Loucy (cell line): ENCODE measurements around the gene VCL.
A peak's percentile ranks its signal among the peaks of the same experiment; 100 is the strongest.

ENCODE experiments used
- H2AFZ ChIP-seq: fragments of 200-600 bp; sonication (generic); 2 replicates; pipeline ENCODE4 v1.6.0; 2016; ENCODE audit warnings: antibody characterized with exemption, mild to moderate bottlenecking, low read length, moderate library complexity
- H3F3A ChIP-seq: fragments of 200-600 bp; 2 replicates; pipeline ENCODE4 v1.6.0; 2016; ENCODE audit warnings: antibody characterized with exemption, low read depth, mild to moderate bottlenecking
- H3K27me3 ChIP-seq: fragments of 200-600 bp; sonication (generic); 2 replicates; pipeline ENCODE4 v1.6.1; 2014; ENCODE audit warnings: low read length, mild to moderate bottlenecking; ENCODE audit not compliant: insufficient read depth, poor library complexity, severe bottlenecking
- H3K36me3 ChIP-seq: fragments of 200-600 bp; sonication (generic); 2 replicates; pipeline ENCODE4 v1.6.1; 2016; ENCODE audit warnings: low read length; ENCODE audit not compliant: insufficient read depth
- H3K4me1 ChIP-seq: fragments of 200-600 bp; sonication (generic); 2 replicates; pipeline ENCODE4 v1.5.1; 2014; ENCODE audit warnings: low read length, mild to moderate bottlenecking; ENCODE audit not compliant: insufficient read depth, poor library complexity, severe bottlenecking
- H3K4me2 ChIP-seq: fragments of 200-600 bp; sonication (generic); 2 replicates; pipeline ENCODE4 v1.6.0; 2014; ENCODE audit warnings: antibody characterized with exemption, low read length, low read depth, mild to moderate bottlenecking; ENCODE audit not compliant: poor library complexity, severe bottlenecking
- H3K4me3 ChIP-seq: fragments of 200-600 bp; sonication (generic); 2 replicates; pipeline ENCODE4 v1.5.1; 2014; ENCODE audit warnings: low read length, mild to moderate bottlenecking, mixed read lengths; ENCODE audit not compliant: poor library complexity, severe bottlenecking
- H3K79me2 ChIP-seq: fragments of 200-600 bp; sonication (generic); 2 replicates; pipeline ENCODE4 v1.6.1; 2014; ENCODE audit warnings: low read length; ENCODE audit not compliant: insufficient read depth
- H3K9ac ChIP-seq: fragments of 200-600 bp; sonication (generic); 2 replicates; pipeline ENCODE4 v1.6.0; 2014; ENCODE audit warnings: mild to moderate bottlenecking, low read depth, low read length, moderate library complexity; ENCODE audit not compliant: poor library complexity, severe bottlenecking
- H3K9me2 ChIP-seq: fragments of 200-600 bp; sonication (generic); replicated peaks from 2 replicates; pipeline ENCODE4 v1.6.1; 2016; ENCODE audit warnings: low read depth, low read length, mixed read lengths
- H3K9me3 ChIP-seq: fragments of 200-600 bp; sonication (generic); 2 replicates; pipeline ENCODE4 v1.6.1; 2014; ENCODE audit warnings: mild to moderate bottlenecking, antibody characterized with exemption, low read length, low read depth; ENCODE audit not compliant: insufficient read depth
- H4K20me1 ChIP-seq: fragments of 200-600 bp; sonication (generic); 2 replicates; pipeline ENCODE4 v1.6.0; 2014; ENCODE audit warnings: antibody characterized with exemption, low read length, mild to moderate bottlenecking; ENCODE audit not compliant: insufficient read depth, poor library complexity, severe bottlenecking
- EZH2phosphoT487 ChIP-seq: fragments of 200-600 bp; IDR thresholded peaks from 2 replicates; pipeline ENCODE4 v1.6.1; 2018; ENCODE audit warnings: antibody characterized with exemption, mild to moderate bottlenecking, moderate library complexity, borderline replicate concordance
- TF ChIP-seq, protein P1 (sequence below): fragments of 200-600 bp; sonication (generic); conservative IDR thresholded peaks from 2 replicates; pipeline ENCODE4 v1.5.1; 2014; ENCODE audit warnings: mild to moderate bottlenecking, antibody characterized with exemption, low read length

VCL gene

DNA sequence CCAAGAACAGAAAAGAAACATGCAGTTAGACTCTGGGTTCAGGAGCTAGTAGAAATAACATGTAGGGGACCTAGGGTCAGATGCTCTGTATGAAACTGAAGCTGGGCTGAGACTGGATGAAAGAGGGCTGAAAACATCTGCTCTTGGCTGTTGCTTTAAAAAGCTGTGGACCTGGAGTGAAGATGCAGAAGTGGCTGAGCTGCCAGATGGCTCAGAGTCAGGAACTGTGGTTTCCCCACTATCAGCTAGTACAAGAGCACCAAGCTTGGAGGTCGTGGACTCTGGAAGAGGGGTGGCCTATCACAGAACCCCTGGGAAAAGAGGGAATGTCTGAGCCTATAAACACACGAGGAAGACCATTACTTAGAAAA, 159.0 kb downstream of the VCL start:
- no peak overlapping the region for H3K4me2 ChIP-seq
- no peaks in the 10 kb centered on the region for H3F3A ChIP-seq
- H3K36me3 ChIP-seq: no peaks in the 10 kb centered on the region
- H2AFZ ChIP-seq: no peak overlapping the region
- no peaks in the 10 kb centered on the region for H4K20me1 ChIP-seq
- peaks cover 24% of the 10 kb centered on the region for H3K4me1 ChIP-seq
- TF ChIP-seq, protein P1, sequence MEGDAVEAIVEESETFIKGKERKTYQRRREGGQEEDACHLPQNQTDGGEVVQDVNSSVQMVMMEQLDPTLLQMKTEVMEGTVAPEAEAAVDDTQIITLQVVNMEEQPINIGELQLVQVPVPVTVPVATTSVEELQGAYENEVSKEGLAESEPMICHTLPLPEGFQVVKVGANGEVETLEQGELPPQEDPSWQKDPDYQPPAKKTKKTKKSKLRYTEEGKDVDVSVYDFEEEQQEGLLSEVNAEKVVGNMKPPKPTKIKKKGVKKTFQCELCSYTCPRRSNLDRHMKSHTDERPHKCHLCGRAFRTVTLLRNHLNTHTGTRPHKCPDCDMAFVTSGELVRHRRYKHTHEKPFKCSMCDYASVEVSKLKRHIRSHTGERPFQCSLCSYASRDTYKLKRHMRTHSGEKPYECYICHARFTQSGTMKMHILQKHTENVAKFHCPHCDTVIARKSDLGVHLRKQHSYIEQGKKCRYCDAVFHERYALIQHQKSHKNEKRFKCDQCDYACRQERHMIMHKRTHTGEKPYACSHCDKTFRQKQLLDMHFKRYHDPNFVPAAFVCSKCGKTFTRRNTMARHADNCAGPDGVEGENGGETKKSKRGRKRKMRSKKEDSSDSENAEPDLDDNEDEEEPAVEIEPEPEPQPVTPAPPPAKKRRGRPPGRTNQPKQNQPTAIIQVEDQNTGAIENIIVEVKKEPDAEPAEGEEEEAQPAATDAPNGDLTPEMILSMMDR: no peak
- TF ChIP-seq EZH2phosphoT487: no peak
- no peaks in the 10 kb centered on the region for H3K27me3 ChIP-seq
- no peak overlapping the region for H3K4me3 ChIP-seq
- H3K9me3 ChIP-seq: no peaks in the 10 kb centered on the region
- peaks cover 27% of the 10 kb centered on the region for H3K79me2 ChIP-seq
- no peak overlapping the region for H3K9ac ChIP-seq
- H3K9me2 ChIP-seq: no peaks in the 10 kb centered on the region

DNA sequence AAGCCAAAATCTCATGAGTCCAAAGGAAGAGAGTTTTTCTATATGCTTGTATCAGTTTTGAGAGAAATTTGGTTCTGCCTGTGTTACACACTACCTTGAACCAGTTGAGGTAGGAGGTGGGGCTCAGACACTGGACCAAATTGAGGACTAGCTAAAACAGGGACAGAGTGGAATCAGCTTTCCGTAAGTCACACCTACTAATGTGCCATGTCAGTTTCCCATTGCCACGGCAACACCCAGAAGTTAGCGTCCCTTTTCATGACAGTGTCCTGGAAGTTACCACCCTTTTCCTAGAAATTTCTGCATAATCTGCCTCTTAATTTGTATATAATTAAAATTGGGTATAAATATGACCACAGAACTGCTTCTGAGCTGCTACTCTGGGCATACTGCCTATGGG, 162.1 kb downstream of the VCL start:
- H3K9me2 ChIP-seq: no peaks in the 10 kb centered on the region
- TF ChIP-seq, protein P1: no peak
- no peak for TF ChIP-seq EZH2phosphoT487
- H4K20me1 ChIP-seq: no peaks in the 10 kb centered on the region
- no peaks in the 10 kb centered on the region for H3K27me3 ChIP-seq
- H3K9me3 ChIP-seq: no peaks in the 10 kb centered on the region
- H3K4me3 ChIP-seq: no peak overlapping the region
- H2AFZ ChIP-seq: no peak overlapping the region
- H3K4me2 ChIP-seq: no peak overlapping the region
- no peaks in the 10 kb centered on the region for H3K36me3 ChIP-seq
- H3K79me2 ChIP-seq: peaks cover 8% of the 10 kb centered on the region; the same call in 1 of the 2 replicates
- H3K9ac ChIP-seq: no peak overlapping the region
- H3K4me1 ChIP-seq: peaks cover 15% of the 10 kb centered on the region
- no peaks in the 10 kb centered on the region for H3F3A ChIP-seq

DNA sequence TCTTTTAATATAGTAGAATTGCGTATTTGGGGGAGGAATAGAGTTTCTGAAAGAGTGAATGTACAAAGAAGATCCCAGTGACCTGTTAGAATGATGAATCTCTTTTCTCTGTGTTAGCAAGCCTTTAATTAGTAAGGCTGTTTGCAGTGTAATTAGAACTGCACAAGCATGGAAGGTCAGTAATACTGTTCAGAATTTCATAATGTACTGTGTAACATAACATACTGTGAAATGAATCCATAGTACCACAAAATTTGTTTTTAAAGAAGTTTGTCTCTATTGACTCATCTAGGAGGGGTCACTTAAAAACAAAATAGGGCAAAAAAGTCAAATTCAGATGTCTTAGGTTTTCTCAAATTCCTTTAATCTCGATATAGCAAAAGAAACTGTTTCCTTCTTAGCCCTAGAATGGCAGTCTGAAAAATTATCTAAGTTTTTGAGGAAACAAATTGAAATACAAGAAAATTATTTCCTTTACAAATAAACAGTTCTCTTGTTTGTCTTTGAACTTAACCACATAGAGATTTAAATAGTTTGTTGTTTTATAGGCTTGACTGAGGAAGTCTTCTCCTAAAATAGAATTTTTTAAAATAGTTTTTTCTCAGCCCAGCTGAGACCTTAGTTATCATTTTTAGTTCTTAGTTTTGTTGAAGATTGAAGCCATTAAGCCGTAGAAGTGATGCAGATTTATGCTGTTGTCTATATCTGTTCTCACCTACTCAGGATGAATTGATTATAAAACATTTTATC, 165.6 kb downstream of the VCL start:
- no peak overlapping the region for H3K9ac ChIP-seq
- peaks cover 9% of the 10 kb centered on the region for H3K4me1 ChIP-seq
- no peaks in the 10 kb centered on the region for H3K9me3 ChIP-seq
- no peaks in the 10 kb centered on the region for H3K9me2 ChIP-seq
- H4K20me1 ChIP-seq: no peaks in the 10 kb centered on the region
- no peaks in the 10 kb centered on the region for H3K27me3 ChIP-seq
- TF ChIP-seq, protein P1: no peak
- no peak for TF ChIP-seq EZH2phosphoT487
- H3F3A ChIP-seq: no peaks in the 10 kb centered on the region
- no peak overlapping the region for H2AFZ ChIP-seq
- no peak overlapping the region for H3K4me3 ChIP-seq
- H3K79me2 ChIP-seq: no peaks in the 10 kb centered on the region
- H3K36me3 ChIP-seq: no peaks in the 10 kb centered on the region
- H3K4me2 ChIP-seq: peak overlapping the region; percentile 38
